HUES64 (cell line): ENCODE measurements around the gene AKAP5.

ENCODE experiments used
- H3K27ac ChIP-seq: 2 replicates; pipeline ENCODE4 v1.7.0; 2013; ENCODE audit warnings: low read depth, low read length, inconsistent platforms
- H3K27me3 ChIP-seq: 2 replicates; pipeline ENCODE4 v1.6.1; 2013; ENCODE audit warnings: mild to moderate bottlenecking, low read length; ENCODE audit not compliant: insufficient read depth
- H3K36me3 ChIP-seq: 2 replicates; pipeline ENCODE4 v1.6.1; 2013; ENCODE audit warnings: mild to moderate bottlenecking, low read length; ENCODE audit not compliant: insufficient read depth
- H3K4me1 ChIP-seq: 2 replicates; pipeline ENCODE4 v1.6.1; 2013; ENCODE audit warnings: mild to moderate bottlenecking, low read length, moderate library complexity; ENCODE audit not compliant: insufficient read depth
- H3K4me3 ChIP-seq: 2 replicates; pipeline ENCODE4 v1.5.1; 2013; ENCODE audit warnings: mild to moderate bottlenecking, low read length, moderate library complexity
- H3K9ac ChIP-seq: 2 replicates; pipeline ENCODE4 v1.6.1; 2013; ENCODE audit warnings: mild to moderate bottlenecking, low read depth, low read length
- H3K9me3 ChIP-seq: 2 replicates; pipeline ENCODE4 v1.6.1; 2013; ENCODE audit warnings: low read depth, low read length; ENCODE audit not compliant: insufficient read depth
- WGBS: fragments of 150-250, 120-280 bp; methylation state at CpG from one replicate; pipeline ENCODE4 v1.1.7; 2013; ENCODE audit warnings: missing lambda C conversion rate; 5-methylcytosine and 5-hydroxymethylcytosine counted together

AKAP5 gene

DNA sequence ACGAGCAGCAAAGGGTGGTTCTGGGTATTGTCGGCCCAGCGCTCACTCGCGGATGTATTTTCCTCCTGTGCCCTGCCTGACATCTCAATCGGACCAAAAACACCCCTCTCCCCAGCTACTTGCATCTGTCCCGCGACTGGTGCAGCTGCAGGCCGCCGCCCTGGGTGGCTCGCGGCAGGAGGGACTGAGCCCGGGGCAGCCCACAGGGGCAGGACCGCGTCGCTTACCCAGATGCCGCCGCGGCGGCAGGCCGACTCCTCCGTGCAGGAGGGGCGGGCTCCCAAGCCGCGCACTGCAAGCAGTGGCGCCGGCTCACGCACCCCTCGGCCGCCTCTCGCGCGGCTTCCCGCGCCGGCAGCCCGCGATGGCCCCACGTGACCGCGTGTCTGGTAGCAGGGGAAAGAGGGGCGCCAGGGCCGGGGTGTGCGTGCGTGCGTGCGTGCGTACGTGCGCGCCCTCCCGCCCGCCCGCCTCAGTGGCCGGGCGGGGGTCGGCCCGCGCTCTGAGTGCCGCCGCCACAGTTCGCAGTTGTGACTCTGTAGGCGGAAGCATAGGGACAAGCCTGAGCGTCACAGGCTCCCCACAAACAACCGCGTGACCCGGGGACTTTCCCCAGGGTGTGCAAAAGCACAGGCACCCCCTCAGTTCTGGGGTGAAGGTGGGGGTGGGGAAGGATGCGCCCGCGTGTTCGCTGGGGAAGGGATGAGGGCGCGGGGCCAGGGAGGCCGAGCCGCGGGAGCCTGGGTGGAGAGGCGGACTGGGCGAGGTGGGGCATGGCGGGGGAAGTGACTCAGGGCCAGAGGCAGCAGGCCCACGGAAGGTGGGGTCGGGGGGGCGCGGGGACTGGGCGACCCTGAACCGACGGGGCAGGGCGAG lies 38.4 kb downstream of the AKAP5 start, which contains the start of gene ZBTB25:
Gene ZBTB25 (minus strand): TSS at position 405 of the 876 bp plus-strand sequence. CDS start 13,305 bp downstream, outside the sequence.
- under 1% methylated on average over 87 of the region's 87 CpGs for WGBS
- Histone ChIP-seq H3K9ac (peak within 1 kb of the TSS; percentile 100), H3K4me1 (peaks cover 37% of the 10 kb centered on the region), H3K36me3 (peaks cover 5% of the 10 kb centered on the region), H3K4me3 (peak within 1 kb of the TSS; percentile 95), H3K27ac (peak within 1 kb of the TSS; percentile 100), H3K9me3 (no peaks in the 10 kb centered on the region), H3K27me3 (no peaks in the 10 kb centered on the region)

DNA sequence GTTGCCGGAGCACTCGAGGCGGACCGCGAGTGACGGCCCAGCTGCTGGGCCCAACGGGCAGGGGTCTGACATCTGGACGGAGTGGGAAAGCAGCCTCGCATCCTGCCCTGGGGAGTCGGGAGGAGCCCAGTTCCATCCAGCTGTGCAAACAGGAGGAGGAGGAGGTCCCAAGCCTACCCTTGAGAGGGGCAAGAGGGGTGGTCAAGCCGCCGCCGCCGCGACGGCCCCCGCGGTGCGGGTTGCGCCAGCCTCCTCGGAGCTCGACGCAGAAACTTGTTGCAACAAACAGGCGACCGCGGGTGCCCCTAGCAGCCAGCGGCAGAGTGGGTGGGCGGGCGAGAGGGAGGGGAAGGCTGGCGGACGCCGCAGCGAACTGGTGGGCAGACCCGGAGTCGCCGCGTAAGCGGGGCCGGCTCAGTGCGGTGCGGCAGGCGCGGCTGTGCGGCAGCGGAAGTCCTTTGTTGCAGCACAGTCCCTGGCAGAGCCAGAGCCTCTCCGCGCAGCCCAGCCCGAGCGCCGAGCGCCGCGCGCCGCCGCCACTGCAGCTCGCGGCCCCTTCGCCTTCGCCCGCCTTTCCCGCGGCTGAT lies 39.1 kb downstream of the AKAP5 start, which contains the start of gene ZBTB1:
Gene ZBTB1 (plus strand): TSS at position 461 of the 587 bp plus-strand sequence. CDS start 16,735 bp downstream, outside the sequence.
- peak within 1 kb of the TSS; percentile 100 for H3K27ac ChIP-seq
- H3K4me1 ChIP-seq: peaks cover 43% of the 10 kb centered on the region
- no peaks in the 10 kb centered on the region for H3K27me3 ChIP-seq
- WGBS: under 1% methylated on average over 63 of the region's 63 CpGs
- no peaks in the 10 kb centered on the region for H3K9me3 ChIP-seq
- peak within 1 kb of the TSS; percentile 95 for H3K4me3 ChIP-seq
- H3K9ac ChIP-seq: peak within 1 kb of the TSS; percentile 100
- H3K36me3 ChIP-seq: no peaks in the 10 kb centered on the region; the same call in 1 of the 2 replicates

DNA sequence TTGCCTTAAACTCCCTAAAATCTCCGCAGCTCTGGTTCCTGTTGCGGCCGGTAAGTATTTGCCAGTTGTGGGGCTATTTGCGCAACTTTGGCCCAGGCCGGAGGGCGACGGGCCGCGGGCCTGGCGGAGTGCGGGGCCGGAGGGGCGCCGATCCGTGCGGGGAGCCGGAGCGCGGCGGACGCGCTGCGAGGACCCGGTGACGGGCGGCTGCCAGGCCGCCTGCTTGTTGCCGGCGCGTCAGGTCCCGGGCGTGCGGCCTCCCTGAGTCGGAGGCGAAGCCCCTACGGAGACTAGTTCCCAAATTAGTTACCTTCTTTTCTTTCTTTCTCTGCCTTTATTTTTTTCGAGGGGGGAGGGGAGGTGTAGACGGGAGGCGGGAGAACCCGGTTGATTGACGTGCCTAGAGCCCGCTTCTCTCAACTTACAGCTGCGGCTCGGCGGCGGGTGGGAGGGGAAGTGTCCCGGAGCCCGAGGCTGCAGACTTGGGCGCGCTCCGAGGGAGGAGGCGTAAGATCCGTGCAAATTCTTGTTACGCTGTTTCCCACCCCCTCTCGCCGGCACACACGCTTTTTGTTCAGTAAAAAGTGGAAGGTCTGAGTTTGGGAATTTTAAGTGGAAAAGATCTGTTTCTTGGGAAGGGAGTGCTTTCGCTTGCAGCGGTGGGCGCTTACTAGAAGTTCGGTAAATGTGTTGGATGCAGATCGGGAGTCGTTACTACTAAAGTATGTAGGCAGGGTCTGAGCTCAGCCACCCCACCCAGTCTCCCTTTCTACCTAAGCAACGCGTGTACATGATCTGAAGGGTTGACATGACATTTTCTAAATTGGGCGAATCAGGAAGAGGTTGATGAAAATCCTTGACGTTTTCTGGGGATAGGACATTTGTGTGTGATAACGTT lies 39.8 kb downstream of the AKAP5 start:
- Histone ChIP-seq H3K36me3 (no peaks in the 10 kb centered on the region; the same call in 1 of the 2 replicates), H3K27me3 (no peaks in the 10 kb centered on the region), H3K9me3 (no peaks in the 10 kb centered on the region), H3K9ac (peak overlapping the region; percentile 100), H3K4me3 (peak overlapping the region; percentile 95), H3K4me1 (peaks cover 43% of the 10 kb centered on the region), H3K27ac (peak overlapping the region; percentile 100)
- whole genome bisulfite sequencing: under 1% methylated on average over 66 of the region's 68 CpGs

DNA sequence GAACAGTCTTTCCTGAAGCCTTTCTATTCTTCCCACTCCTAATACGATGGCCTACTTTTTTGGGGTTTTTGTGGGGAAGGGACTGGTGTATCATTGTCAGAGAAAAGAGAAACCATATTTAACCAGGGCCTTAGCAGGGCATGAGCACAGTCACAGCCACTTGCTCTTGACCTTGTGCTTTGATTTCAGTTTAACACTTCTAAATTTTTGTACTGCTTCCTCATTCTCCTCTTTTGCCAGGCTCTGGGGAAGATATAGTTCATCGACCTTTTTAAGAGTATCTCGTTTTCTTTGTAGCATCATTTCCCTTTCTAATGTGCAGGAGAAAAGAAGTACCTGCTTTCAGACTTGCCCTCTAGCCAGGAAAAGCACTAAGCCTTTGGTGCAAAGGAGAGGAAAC lies 41.4 kb downstream of the AKAP5 start:
- H3K36me3 ChIP-seq: no peaks in the 10 kb centered on the region; the same call in 1 of the 2 replicates
- H3K27ac ChIP-seq: no peak overlapping the region
- H3K4me1 ChIP-seq: peaks cover 44% of the 10 kb centered on the region
- H3K27me3 ChIP-seq: no peaks in the 10 kb centered on the region
- no peak overlapping the region for H3K4me3 ChIP-seq
- WGBS: 92% methylated on average over 2 of the region's 3 CpGs
- no peak overlapping the region for H3K9ac ChIP-seq
- no peaks in the 10 kb centered on the region for H3K9me3 ChIP-seq

DNA sequence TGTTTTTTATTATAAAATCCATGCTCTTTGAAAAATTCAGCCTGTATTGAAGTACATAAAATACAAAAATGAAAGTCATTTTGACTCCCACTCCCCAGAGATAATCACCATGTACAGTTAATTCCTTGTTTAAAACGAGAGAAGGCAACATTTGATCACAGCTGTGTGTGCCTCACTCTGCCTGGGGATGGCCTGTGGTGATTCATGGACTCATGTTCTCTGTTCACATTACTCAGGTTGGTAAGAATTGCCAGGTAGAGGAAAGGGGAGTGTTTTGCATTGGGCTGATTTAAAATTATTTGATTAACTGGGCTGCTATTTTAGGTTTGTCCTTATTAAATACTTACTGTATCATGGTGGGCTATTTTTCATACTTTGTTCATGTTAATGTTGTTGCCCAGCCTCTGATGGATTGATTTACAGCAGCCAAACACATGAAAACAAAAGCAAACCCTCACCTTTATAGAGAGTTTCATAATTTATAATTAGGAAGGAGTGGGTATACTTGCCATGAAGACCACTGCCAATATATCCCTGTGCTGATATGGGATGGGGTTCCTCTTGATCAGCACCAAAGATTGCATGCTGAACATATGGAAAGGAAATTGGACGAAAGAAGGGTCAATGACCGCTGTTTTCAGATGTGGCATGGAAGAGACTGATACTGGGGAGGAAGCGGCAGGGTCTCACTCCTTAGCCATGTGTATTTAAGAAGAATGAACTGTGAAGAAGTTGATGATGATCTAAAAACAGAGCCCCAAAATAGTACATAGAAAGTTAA lies 42.3 kb downstream of the AKAP5 start:
- H3K27ac ChIP-seq: no peak overlapping the region
- H3K27me3 ChIP-seq: no peaks in the 10 kb centered on the region
- H3K9ac ChIP-seq: no peak overlapping the region
- no peaks in the 10 kb centered on the region for H3K9me3 ChIP-seq
- no peaks in the 10 kb centered on the region for H3K36me3 ChIP-seq
- WGBS: 80% methylated on average over 4 of the region's 4 CpGs
- H3K4me3 ChIP-seq: no peak overlapping the region
- peaks cover 38% of the 10 kb centered on the region for H3K4me1 ChIP-seq

DNA sequence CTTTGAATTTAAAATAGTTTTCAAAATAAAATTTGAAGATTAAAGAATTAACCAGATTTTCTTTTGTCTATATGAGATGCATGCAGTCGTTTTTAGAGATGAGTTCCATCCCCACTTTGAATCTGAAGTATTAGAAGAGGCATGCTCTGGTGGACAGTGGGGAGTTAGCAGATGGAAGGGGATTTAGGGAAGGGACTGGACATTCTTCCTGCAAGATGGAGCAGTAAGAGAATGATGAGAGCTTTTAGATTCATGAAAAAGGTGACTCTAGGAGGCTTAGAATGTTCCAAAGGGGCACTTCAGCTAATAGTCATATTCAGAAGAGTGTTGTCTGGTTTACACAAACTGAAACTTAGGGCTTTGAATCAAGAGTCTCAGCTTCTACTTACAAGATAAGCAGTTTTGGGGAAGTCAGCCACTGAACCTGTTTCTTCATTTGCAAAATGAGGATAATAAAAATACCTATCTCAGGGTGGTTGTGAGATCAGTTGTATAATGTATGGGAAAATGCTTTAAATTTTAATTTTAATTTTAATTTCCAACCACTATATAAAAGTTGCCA lies 43.0 kb downstream of the AKAP5 start:
- Histone ChIP-seq H3K27ac (no peak overlapping the region), H3K36me3 (no peaks in the 10 kb centered on the region; the same call in 1 of the 2 replicates), H3K27me3 (no peaks in the 10 kb centered on the region), H3K9me3 (no peaks in the 10 kb centered on the region), H3K4me1 (peaks cover 36% of the 10 kb centered on the region), H3K4me3 (no peak overlapping the region), H3K9ac (no peak overlapping the region)
- 57% methylated on average over 1 of the region's 1 CpG for WGBS

DNA sequence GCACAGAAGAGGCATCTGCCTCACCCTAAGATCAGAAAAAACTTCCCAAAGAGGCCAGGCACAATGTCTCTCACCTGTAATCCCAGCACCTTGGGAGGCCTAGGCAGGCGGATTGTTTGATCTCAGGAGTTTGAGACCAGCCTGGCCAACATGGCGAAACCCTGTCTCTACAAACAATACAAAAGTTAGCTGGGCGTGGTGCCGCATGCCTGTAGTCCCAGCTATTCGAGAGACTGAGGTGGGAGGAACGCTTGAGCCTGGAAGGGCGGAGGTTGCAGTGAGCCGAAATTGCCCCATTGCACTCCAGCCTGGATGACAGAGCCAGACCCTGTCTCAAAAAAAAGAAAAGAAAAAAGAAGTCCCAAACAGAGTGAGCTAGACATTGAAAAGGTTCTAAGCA lies 43.7 kb downstream of the AKAP5 start:
- Histone ChIP-seq H3K9me3 (no peaks in the 10 kb centered on the region), H3K36me3 (no peaks in the 10 kb centered on the region; the same call in 1 of the 2 replicates), H3K27ac (no peak overlapping the region), H3K9ac (no peak overlapping the region), H3K27me3 (no peaks in the 10 kb centered on the region), H3K4me1 (peaks cover 36% of the 10 kb centered on the region), H3K4me3 (no peak overlapping the region)
- WGBS: 58% methylated on average over 8 of the region's 8 CpGs

DNA sequence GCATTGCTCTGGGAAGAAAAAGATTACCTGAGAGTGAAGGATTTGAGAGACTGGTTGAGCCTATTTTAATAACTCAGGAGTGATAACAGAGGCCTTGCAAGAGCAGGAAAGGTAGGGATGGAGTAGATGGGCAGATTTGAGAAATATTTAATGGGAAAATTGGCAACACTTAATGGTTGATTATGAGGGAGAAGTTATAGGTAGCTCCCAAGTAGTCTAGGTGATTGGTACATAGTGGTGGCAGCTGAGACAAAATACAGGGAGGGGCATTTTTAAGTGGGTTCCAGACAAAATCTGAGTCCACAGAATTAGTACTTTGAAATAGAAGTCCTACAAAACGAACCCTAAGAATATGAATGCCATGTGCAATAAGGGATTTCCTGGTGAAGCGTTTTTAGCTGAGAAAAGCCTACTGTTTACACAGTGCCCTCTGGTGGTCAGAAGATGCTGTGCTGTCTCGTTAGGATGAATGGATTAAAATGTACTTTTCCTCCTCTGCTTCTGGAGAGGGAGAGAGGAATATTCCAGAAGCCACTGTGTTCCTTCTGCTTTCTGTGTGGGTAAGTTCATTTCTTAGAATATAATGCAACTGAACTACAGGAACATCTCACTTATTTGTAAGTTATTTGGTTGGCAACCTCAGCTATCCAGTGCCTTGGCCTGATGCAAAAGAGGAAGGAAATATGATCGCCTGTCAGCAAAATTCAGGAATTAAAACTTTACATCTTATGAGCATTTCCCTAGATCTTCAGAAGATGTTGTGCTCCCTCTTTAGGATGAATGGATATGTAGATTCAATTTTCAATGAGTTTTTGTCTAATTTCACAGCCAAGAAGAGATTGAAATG lies 45.7 kb downstream of the AKAP5 start:
- Histone ChIP-seq H3K36me3 (no peaks in the 10 kb centered on the region; the same call in 1 of the 2 replicates), H3K9me3 (no peaks in the 10 kb centered on the region), H3K4me1 (peaks cover 33% of the 10 kb centered on the region), H3K9ac (no peak overlapping the region), H3K27me3 (no peaks in the 10 kb centered on the region), H3K27ac (no peak overlapping the region), H3K4me3 (no peak overlapping the region)
- WGBS: 19% methylated on average over 3 of the region's 4 CpGs

DNA sequence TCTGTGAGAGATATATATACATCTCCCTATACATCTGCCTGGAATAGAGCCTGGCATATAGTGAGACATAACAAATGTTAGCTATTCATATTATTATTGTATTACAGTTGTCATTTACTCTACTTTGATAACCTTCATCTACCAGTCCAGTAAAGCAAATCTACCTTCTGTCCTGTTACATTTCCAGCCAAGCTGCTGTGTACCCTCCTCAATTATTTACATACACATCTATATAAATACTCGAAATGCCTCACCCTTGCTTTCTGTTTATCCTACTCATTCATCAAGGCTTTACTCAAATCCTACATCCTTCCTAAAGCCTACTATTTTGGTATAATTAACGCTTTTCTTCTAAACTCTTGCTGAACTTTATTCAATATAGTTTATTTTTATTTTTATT lies 48.0 kb downstream of the AKAP5 start:
- whole genome bisulfite sequencing: 95% methylated on average over 2 of the region's 2 CpGs

More for the DNA sequence above, 48.0 kb downstream of the AKAP5 start:
- Histone ChIP-seq H3K27me3 (no peaks in the 10 kb centered on the region), H3K9me3 (no peaks in the 10 kb centered on the region), H3K4me1 (peaks cover 17% of the 10 kb centered on the region), H3K4me3 (no peak overlapping the region), H3K36me3 (no peaks in the 10 kb centered on the region; the same call in 1 of the 2 replicates), H3K27ac (no peak overlapping the region), H3K9ac (no peak overlapping the region)
